Activated CD4-positive, alpha-beta T cell treated with anti-CD3 and anti-CD28 coated beads for 48 hours (primary cell): Measurements from ENCODE around the gene COMTD1.
"Not testable (repeated sequence)": the region's sequence is repeated elsewhere in the genome, so short reads cannot be mapped to it uniquely, and the experiment has no call there.

Experiments used
- DNase-seq: peaks from one replicate; pipeline ENCODE4 v3.0.0-alpha.2; 2020

Gene COMTD1

GRCh38 chr10:75189266-75190096, 46.3 kb downstream of the COMTD1 start:
- no peak for DNase-seq

GRCh38 chr10:75188522-75188921, 47.2 kb downstream of the COMTD1 start:
- not testable (repeated sequence) for DNase-seq

- DNase-seq = peak; percentile 72
These were observed 47.8 kb downstream of the COMTD1 start for GRCh38 chr10:75187961-75188426.

DNA sequence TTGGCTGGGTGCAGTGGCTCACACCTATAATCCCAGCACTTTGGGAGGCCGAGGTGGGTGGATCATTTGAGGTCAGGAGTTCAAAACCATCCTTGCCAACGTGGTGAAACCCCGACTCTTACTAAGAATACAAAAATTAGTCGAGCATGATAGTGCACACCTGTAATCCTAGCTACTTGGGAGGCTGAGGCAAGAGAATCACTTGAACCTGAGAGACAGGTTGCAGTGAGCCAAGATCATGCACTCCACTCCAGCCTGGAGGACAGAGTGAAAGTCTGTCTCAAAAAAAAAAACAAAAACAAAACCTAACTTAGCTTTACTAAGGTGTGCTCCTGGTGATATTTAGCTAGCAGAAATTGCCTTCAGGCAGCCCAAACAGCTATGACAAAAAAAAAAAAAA, 49.4 kb downstream of the COMTD1 start:
- DNase-seq = no peak
